GM23338 (cell line): Measurements from ENCODE around the gene GLA. TPM values are rescaled to one million over a fixed set of nuclear protein-coding genes. Genes with fewer than 3 reads are reported as not detected.
A peak's percentile ranks its signal among the peaks of the same experiment; 100 is the strongest.

Experiments
- ATAC-seq: fragments of 200-7000 bp; cut with Tn5 transposase; 3 replicates; pipeline ENCODE4 v1.9.1; 2020
- DNase-seq: peaks from one replicate; pipeline ENCODE4 v3.0.0-alpha.2; 2015; ENCODE audit warnings: low spot score
- H2AFZ ChIP-seq: fragments of 200-600 bp; sonication (generic); 2 replicates; pipeline ENCODE4 v1.8.0; 2016; ENCODE audit warnings: antibody characterized with exemption, mild to moderate bottlenecking, moderate library complexity
- H3F3A ChIP-seq: fragments of 200-600 bp; sonication (generic); replicated peaks from 2 replicates; pipeline ENCODE4 v1.8.0; 2017; ENCODE audit warnings: antibody characterized with exemption, mixed run types, low read depth
- H3K27ac ChIP-seq: fragments of 200-600 bp; sonication (generic); 2 replicates; pipeline ENCODE4 v1.6.1; 2016; ENCODE audit warnings: low read depth
- H3K27me3 ChIP-seq: fragments of 200-600 bp; sonication (generic); 2 replicates; pipeline ENCODE4 v1.8.0; 2016; ENCODE audit warnings: mild to moderate bottlenecking, mixed run types, moderate library complexity; ENCODE audit not compliant: insufficient read depth
- H3K36me3 ChIP-seq: fragments of 200-600 bp; sonication (generic); 2 replicates; pipeline ENCODE4 v1.8.0; 2016; ENCODE audit warnings: mild to moderate bottlenecking; ENCODE audit not compliant: insufficient read depth
- H3K4me1 ChIP-seq: fragments of 200-600 bp; sonication (generic); 2 replicates; pipeline ENCODE4 v1.8.0; 2016; ENCODE audit warnings: mild to moderate bottlenecking, moderate library complexity; ENCODE audit not compliant: insufficient read depth
- H3K4me2 ChIP-seq: fragments of 200-600 bp; sonication (generic); 2 replicates; pipeline ENCODE4 v1.7.1; 2017; ENCODE audit warnings: mixed run types
- H3K4me3 ChIP-seq: fragments of 200-600 bp; sonication (generic); 2 replicates; pipeline ENCODE4 v1.6.1; 2016; ENCODE audit warnings: mixed run types
- H3K79me2 ChIP-seq: fragments of 200-600 bp; sonication (generic); replicated peaks from 2 replicates; pipeline ENCODE4 v1.8.0; 2017; ENCODE audit warnings: mild to moderate bottlenecking; ENCODE audit not compliant: insufficient read depth
- H3K9me2 ChIP-seq: fragments of 200-600 bp; sonication (generic); 2 replicates; pipeline ENCODE4 v1.8.0; 2017; ENCODE audit not compliant: insufficient read depth
- H4K20me1 ChIP-seq: fragments of 200-600 bp; sonication (generic); replicated peaks from 2 replicates; pipeline ENCODE4 v1.8.0; 2017; ENCODE audit warnings: mild to moderate bottlenecking; ENCODE audit not compliant: insufficient read depth
- H3K27ac Mint-ChIP-seq: 2 replicates; pipeline ENCODE4 v1.8.0; 2020; ENCODE audit warnings: inconsistent platforms, mild to moderate bottlenecking, moderate library complexity, mixed read lengths
- H3K27me3 Mint-ChIP-seq: 3 replicates; pipeline ENCODE4 v1.8.0; 2022; ENCODE audit warnings: low read depth, mild to moderate bottlenecking, moderate library complexity, mixed read lengths, inconsistent platforms; ENCODE audit not compliant: insufficient read depth, poor library complexity
- H3K36me3 Mint-ChIP-seq: 3 replicates; pipeline ENCODE4 v1.8.0; 2021; ENCODE audit warnings: low read depth, mild to moderate bottlenecking, inconsistent platforms, moderate library complexity, mixed read lengths
- H3K4me1 Mint-ChIP-seq: 3 replicates; pipeline ENCODE4 v1.8.0; 2020; ENCODE audit warnings: mild to moderate bottlenecking, inconsistent platforms, mixed read lengths
- H3K4me3 Mint-ChIP-seq: 3 replicates; pipeline ENCODE4 v1.8.0; 2021; ENCODE audit warnings: moderate library complexity, mild to moderate bottlenecking, inconsistent platforms, mixed read lengths
- H3K9me3 Mint-ChIP-seq: 3 replicates; pipeline ENCODE4 v1.8.0; 2020; ENCODE audit warnings: moderate library complexity, mild to moderate bottlenecking, inconsistent platforms, mixed read lengths
- CREB1 ChIP-seq: fragments of 250-450 bp; sonication (Bioruptor Pico); IDR thresholded peaks from 2 replicates; pipeline ENCODE4 v1.5.0; 2020; ENCODE audit warnings: low read depth, mild to moderate bottlenecking, moderate library complexity
- CTCF ChIP-seq, 2 experiments: fragments of 200-600 bp in 1 of 2; sonication (generic) in 1 of 2; conservative IDR thresholded peaks; 2 replicates each; pipeline versions ENCODE4 v1.5.1 to v1.6.1; 2016 to 2017; ENCODE audit warnings: antibody characterized with exemption in 2 of 2, low read depth in 2 of 2, mild to moderate bottlenecking in 2 of 2, moderate library complexity in 1 of 2
- ETS1 ChIP-seq: IDR thresholded peaks from 2 replicates; pipeline ENCODE4 v1.6.1; 2016; ENCODE audit warnings: antibody characterized with exemption
- EZH2 ChIP-seq: fragments of 200-600 bp; sonication (generic); IDR thresholded peaks from one replicate; pipeline ENCODE4 v1.8.0; 2017; ENCODE audit warnings: antibody characterized with exemption, mild to moderate bottlenecking, low read depth; ENCODE audit not compliant: unreplicated experiment
- EZH2phosphoT487 ChIP-seq: fragments of 200-600 bp; sonication (generic); IDR thresholded peaks from one replicate; pipeline ENCODE4 v1.8.1; 2018; ENCODE audit warnings: antibody characterized with exemption; ENCODE audit not compliant: unreplicated experiment
- JUNB ChIP-seq: IDR thresholded peaks from one replicate; pipeline ENCODE4 v1.6.1; 2016; ENCODE audit warnings: antibody characterized with exemption; ENCODE audit not compliant: unreplicated experiment
- NANOG ChIP-seq: IDR thresholded peaks from 2 replicates; pipeline ENCODE4 v1.6.1; 2016; ENCODE audit warnings: antibody characterized with exemption, borderline replicate concordance
- POLR2AphosphoS5 ChIP-seq: IDR thresholded peaks from 2 replicates; pipeline ENCODE4 v1.6.1; 2016; ENCODE audit warnings: antibody characterized with exemption, low read depth
- REST ChIP-seq: IDR thresholded peaks from one replicate; pipeline ENCODE4 v1.6.1; 2018; ENCODE audit warnings: antibody characterized with exemption; ENCODE audit not compliant: unreplicated experiment
- STAT1 ChIP-seq: IDR thresholded peaks from one replicate; pipeline ENCODE4 v1.6.1; 2016; ENCODE audit warnings: antibody characterized with exemption; ENCODE audit not compliant: unreplicated experiment
- ZNF114 ChIP-seq: fragments of 250-450 bp; sonication (Bioruptor Pico); IDR thresholded peaks from 2 replicates; pipeline ENCODE4 v1.5.0; 2020; ENCODE audit warnings: mild to moderate bottlenecking, moderate library complexity
- ZNF331 ChIP-seq: fragments of 250-450 bp; sonication (Bioruptor Pico); IDR thresholded peaks from 2 replicates; pipeline ENCODE4 v1.5.0; 2020; ENCODE audit warnings: low read depth, mild to moderate bottlenecking, moderate library complexity
- ZNF462 ChIP-seq: fragments of 250-450 bp; sonication (Bioruptor Pico); IDR thresholded peaks from 2 replicates; pipeline ENCODE4 v1.5.0; 2020; ENCODE audit warnings: mild to moderate bottlenecking, moderate library complexity
- polyA plus RNA-seq: library from polyadenylated mRNA; unstranded; fragments of >200 nt; fragmentation: Nextera tagmentation; extraction: Ambion mirVana; gene quantifications from 2 replicates; pipeline ENCODE4 v1.2.1, GENCODE V29; 2016
- total RNA-seq: library from RNA; depleted of rRNA; stranded (reverse); fragments of >200 nt; shearing (Covaris generic); gene quantifications from 2 replicates; pipeline ENCODE4 v1.2.3, GENCODE V29; 2014

The GLA gene
- total and polyA plus RNA-seq, 2 experiments from 2014 or later, result 34.7 to 44.4 TPM

- peaks cover 10% of the 10 kb centered on the region for H3K27me3 Mint-ChIP-seq
- peak overlapping the region; percentile 59 for H3K4me3 Mint-ChIP-seq
- Histone ChIP-seq H3K27ac (no peak overlapping the region), H3K36me3 (no peaks in the 10 kb centered on the region; the same call in 1 of the 2 replicates), H3K4me3 (0 out of 2 replicates have a peak overlapping the region, but pooled peaks have one; percentile 79), H3K27me3 (no peaks in the 10 kb centered on the region), H3K4me2 (peak overlapping the region; percentile 86; the same call in 1 of the 2 replicates), H2AFZ (no peak overlapping the region), H3K79me2 (peaks cover 62% of the 10 kb centered on the region), H3F3A (no peaks in the 10 kb centered on the region), H4K20me1 (no peaks in the 10 kb centered on the region), H3K4me1 (0 out of 2 replicates have a peak, but pooled peaks cover 2% of the 10 kb centered on the region), H3K9me2 (no peaks in the 10 kb centered on the region)
- DNase-seq, result no peak
- no peak overlapping the region for H3K27ac Mint-ChIP-seq
- no peak for TF ChIP-seq ETS1
- no peak for TF ChIP-seq STAT1
- TF ChIP-seq CTCF (conservative IDR thresholded peaks at IDR 0.05; ENCODE audit: low read depth in 2 of 2), result no peak
- no peak for TF ChIP-seq POLR2AphosphoS5
- TF ChIP-seq EZH2phosphoT487, result no peak
- TF ChIP-seq CREB1, result no peak
- no peak for TF ChIP-seq NANOG
- TF ChIP-seq JUNB, result no peak
- no peak for TF ChIP-seq EZH2
- TF ChIP-seq REST, result no peak
- TF ChIP-seq ZNF331 (CRISPR knock-in tag), result no peak
- TF ChIP-seq ZNF462 (CRISPR knock-in tag), result no peak
- no peak for TF ChIP-seq ZNF114 (CRISPR knock-in tag)
- H3K9me3 Mint-ChIP-seq, result no peaks in the 10 kb centered on the region
- H3K4me1 Mint-ChIP-seq, result peaks cover 17% of the 10 kb centered on the region
- H3K36me3 Mint-ChIP-seq, result peaks cover 19% of the 10 kb centered on the region
- no peak for ATAC-seq
Observed at GRCh38 chrX:101410461-101410860, 2.7 kb upstream of the GLA start.
